ENCODE results near the gene IRS1. TPM values are rescaled to one million over a fixed set of nuclear protein-coding genes. Genes with fewer than 3 reads are reported as not detected.

IRS1 gene
- total RNA-seq, 4 donors from 2014 or later, result 6.2 to 20.9 (median 12.8) TPM

- in situ Hi-C loops (cut with MboI; ENCODE audit: low pct_ligation_motif_present in 1 of 4, low pct_unique_long_range_greater_than_20kb in 1 of 4, low sequenced_read_pairs in 3 of 4), result no loop called here
- TF ChIP-seq, protein P1, sequence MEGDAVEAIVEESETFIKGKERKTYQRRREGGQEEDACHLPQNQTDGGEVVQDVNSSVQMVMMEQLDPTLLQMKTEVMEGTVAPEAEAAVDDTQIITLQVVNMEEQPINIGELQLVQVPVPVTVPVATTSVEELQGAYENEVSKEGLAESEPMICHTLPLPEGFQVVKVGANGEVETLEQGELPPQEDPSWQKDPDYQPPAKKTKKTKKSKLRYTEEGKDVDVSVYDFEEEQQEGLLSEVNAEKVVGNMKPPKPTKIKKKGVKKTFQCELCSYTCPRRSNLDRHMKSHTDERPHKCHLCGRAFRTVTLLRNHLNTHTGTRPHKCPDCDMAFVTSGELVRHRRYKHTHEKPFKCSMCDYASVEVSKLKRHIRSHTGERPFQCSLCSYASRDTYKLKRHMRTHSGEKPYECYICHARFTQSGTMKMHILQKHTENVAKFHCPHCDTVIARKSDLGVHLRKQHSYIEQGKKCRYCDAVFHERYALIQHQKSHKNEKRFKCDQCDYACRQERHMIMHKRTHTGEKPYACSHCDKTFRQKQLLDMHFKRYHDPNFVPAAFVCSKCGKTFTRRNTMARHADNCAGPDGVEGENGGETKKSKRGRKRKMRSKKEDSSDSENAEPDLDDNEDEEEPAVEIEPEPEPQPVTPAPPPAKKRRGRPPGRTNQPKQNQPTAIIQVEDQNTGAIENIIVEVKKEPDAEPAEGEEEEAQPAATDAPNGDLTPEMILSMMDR (IDR thresholded peaks at IDR 0.05), result no peak
- TF ChIP-seq POLR2A (IDR thresholded peaks at IDR 0.05) (no peak), POLR2AphosphoS5 (IDR thresholded peaks at IDR 0.05) (no peak), EP300 (IDR thresholded peaks at IDR 0.05; ENCODE audit: low read depth) (no peak)
- no peaks in the 10 kb centered on the region for H3K27me3 ChIP-seq
- intact Hi-C loops (cut with DNase I; ENCODE audit: low total_unique reads), result no loop called here
- no peaks in the 10 kb centered on the region for H3K9me3 ChIP-seq
- no peak for DNase-seq
- no peaks in the 10 kb centered on the region for H3K36me3 ChIP-seq
- peaks cover 0 to 17% (median 0%) of the 10 kb centered on the region in 4 donors for H3K4me1 ChIP-seq
- H3K4me3 ChIP-seq, result no peak overlapping the region
- peak overlapping the region in 1 of 4 donors; percentile 60 for H3K27ac ChIP-seq
- WGBS, 2 donors (ENCODE audit: low coverage in 1 of 2), result 79 to 100% methylated on average over 3 to 4 of the region's 4 CpGs
These were observed 46.7 kb downstream of the IRS1 start for GRCh38 chr2:226752887-226753286.

- in situ Hi-C loops (cut with MboI; ENCODE audit: low pct_ligation_motif_present in 1 of 4, low pct_unique_long_range_greater_than_20kb in 1 of 4, low sequenced_read_pairs in 3 of 4) (no loop called here), intact Hi-C loops (cut with DNase I; ENCODE audit: low total_unique reads) (no loop called here)
- TF ChIP-seq EP300 (IDR thresholded peaks at IDR 0.05; ENCODE audit: low read depth) (no peak), POLR2A (IDR thresholded peaks at IDR 0.05) (no peak), POLR2AphosphoS5 (IDR thresholded peaks at IDR 0.05) (no peak)
- TF ChIP-seq, protein P1 (IDR thresholded peaks at IDR 0.05), result no peak
- Histone ChIP-seq H3K27ac (no peak overlapping the region), H3K9me3 (no peaks in the 10 kb centered on the region), H3K4me1 (peaks cover 0 to 12% (median 2%) of the 10 kb centered on the region in 4 donors), H3K4me3 (no peak overlapping the region), H3K27me3 (no peaks in the 10 kb centered on the region), H3K36me3 (no peaks in the 10 kb centered on the region)
- DNase-seq, result no peak
- WGBS, 2 donors (ENCODE audit: low coverage in 1 of 2), result 93 to 100% methylated on average over 1 to 3 of the region's 3 CpGs
These were observed 52.3 kb downstream of the IRS1 start for GRCh38 chr2:226747288-226747687.

GRCh38 chr2:226746196-226746800 lies 53.3 kb downstream of the IRS1 start:
- TF ChIP-seq POLR2A (IDR thresholded peaks at IDR 0.05), result no peak
- TF ChIP-seq, protein P1 (IDR thresholded peaks at IDR 0.05), result no peak
- no peak for TF ChIP-seq EP300 (IDR thresholded peaks at IDR 0.05; ENCODE audit: low read depth)
- no peak for TF ChIP-seq POLR2AphosphoS5 (IDR thresholded peaks at IDR 0.05)
- 50 to 76% methylated on average over 1 of the region's 1 CpG for WGBS, 2 donors (ENCODE audit: low coverage in 1 of 2)
- no peaks in the 10 kb centered on the region for H3K36me3 ChIP-seq
- intact Hi-C loops (cut with DNase I; ENCODE audit: low total_unique reads) (no loop called here), in situ Hi-C loops (cut with MboI; ENCODE audit: low pct_ligation_motif_present in 1 of 4, low pct_unique_long_range_greater_than_20kb in 1 of 4, low sequenced_read_pairs in 3 of 4) (no loop called here)
- no peak for DNase-seq
- H3K4me1 ChIP-seq, result peaks cover 0 to 16% (median 5%) of the 10 kb centered on the region in 4 donors
- no peaks in the 10 kb centered on the region for H3K9me3 ChIP-seq
- no peak overlapping the region for H3K4me3 ChIP-seq
- H3K27me3 ChIP-seq, result no peaks in the 10 kb centered on the region
- H3K27ac ChIP-seq, result no peak overlapping the region

GRCh38 chr2:226743915-226744314 lies 55.7 kb downstream of the IRS1 start:
- DNase-seq, result no peak
- H3K4me3 ChIP-seq, result no peak overlapping the region
- in situ Hi-C loops (cut with MboI; ENCODE audit: low pct_ligation_motif_present in 1 of 4, low pct_unique_long_range_greater_than_20kb in 1 of 4, low sequenced_read_pairs in 3 of 4), result no loop called here
- WGBS, 2 donors (ENCODE audit: low coverage in 1 of 2), result 72 to 85% methylated on average over 4 of the region's 4 CpGs
- no peaks in the 10 kb centered on the region for H3K27me3 ChIP-seq
- TF ChIP-seq POLR2AphosphoS5 (IDR thresholded peaks at IDR 0.05) (no peak), POLR2A (IDR thresholded peaks at IDR 0.05) (no peak), EP300 (IDR thresholded peaks at IDR 0.05; ENCODE audit: low read depth) (no peak)
- TF ChIP-seq, protein P1 (IDR thresholded peaks at IDR 0.05), result no peak
- no peaks in the 10 kb centered on the region for H3K36me3 ChIP-seq
- intact Hi-C loops (cut with DNase I; ENCODE audit: low total_unique reads), result no loop called here
- H3K27ac ChIP-seq, result peak overlapping the region in 1 of 4 donors; percentile 66
- peaks cover 9 to 40% (median 18%) of the 10 kb centered on the region in 4 donors for H3K4me1 ChIP-seq
- no peaks in the 10 kb centered on the region for H3K9me3 ChIP-seq
